ENCODE results near the gene CNOT6L.

The CNOT6L gene

DNA sequence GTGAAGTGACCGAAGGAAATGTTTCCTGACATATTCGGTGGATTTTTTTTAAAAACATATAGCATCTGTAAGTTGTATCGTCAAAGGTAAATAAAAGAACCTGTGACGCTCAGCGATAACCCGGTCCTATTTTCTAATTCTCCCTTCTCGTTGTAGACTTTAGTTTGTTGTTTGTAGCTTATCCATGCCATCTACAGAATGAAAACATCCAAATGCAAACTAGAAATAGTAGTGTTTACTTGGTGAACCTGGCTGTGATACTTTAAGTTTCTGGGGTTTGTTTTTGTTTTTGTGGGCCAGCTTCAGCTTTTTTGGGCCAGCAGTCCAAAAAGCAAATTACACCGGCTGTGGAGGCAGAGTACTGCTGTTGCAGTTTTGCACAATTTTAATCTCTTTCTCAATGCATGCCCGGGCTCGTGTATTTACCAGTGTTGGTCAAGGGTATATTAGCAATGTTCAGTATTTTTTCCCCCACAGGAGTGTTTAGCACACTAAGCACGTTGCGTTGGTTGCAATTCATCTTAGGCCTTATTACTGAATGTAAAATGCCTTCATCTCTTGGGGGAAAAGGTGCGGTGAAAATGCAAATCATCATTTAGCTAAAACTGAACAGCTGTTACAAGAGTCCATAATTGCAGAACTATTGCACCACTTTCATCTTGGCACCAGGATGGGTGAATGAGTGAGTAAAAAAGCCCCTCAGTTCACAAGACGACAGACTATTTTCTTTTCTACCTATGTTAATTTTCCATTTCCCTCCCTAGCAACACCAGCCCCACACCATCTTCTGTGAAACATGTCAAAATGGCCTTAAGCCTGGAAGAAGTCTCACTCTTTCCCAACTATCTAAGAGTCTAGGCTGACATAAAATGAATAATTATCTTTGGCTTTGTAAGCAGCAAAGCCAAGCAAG, 1.7 kb upstream of the CNOT6L start:
- no peak for DNase-seq (ENCODE audit: low read depth)

- peak; percentile 86 for DNase-seq (ENCODE audit: low read depth)
Observed at GRCh38 chr4:77819843-77820648, 878 bp upstream of the CNOT6L start.

DNA sequence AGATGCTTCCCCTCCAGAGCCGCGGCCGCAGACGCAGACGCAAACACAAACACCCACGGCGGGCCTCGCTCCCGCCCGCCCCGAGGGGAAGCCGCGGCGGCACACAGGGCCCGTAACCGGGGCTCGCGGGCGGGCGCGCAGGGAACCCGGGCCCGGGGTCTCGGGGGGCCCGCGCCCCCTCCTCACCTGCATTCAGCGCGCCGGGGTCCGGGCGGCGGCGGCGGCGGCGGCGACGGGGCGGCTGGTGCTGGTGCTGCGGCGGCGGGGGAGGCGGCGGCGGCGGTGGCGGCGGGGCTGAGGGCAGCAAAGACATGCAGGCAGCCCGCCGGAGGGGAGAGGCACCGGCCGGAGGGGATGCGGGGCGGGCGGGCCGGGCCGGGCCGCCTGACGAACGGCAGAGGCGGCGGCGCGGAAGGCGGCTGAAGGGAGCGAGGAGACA, 255 bp upstream of the CNOT6L start:
- DNase-seq (ENCODE audit: low read depth) = no peak

GRCh38 chr4:77818073-77818601, 1.0 kb downstream of the CNOT6L start:
- no peak for DNase-seq (ENCODE audit: low read depth)

DNA sequence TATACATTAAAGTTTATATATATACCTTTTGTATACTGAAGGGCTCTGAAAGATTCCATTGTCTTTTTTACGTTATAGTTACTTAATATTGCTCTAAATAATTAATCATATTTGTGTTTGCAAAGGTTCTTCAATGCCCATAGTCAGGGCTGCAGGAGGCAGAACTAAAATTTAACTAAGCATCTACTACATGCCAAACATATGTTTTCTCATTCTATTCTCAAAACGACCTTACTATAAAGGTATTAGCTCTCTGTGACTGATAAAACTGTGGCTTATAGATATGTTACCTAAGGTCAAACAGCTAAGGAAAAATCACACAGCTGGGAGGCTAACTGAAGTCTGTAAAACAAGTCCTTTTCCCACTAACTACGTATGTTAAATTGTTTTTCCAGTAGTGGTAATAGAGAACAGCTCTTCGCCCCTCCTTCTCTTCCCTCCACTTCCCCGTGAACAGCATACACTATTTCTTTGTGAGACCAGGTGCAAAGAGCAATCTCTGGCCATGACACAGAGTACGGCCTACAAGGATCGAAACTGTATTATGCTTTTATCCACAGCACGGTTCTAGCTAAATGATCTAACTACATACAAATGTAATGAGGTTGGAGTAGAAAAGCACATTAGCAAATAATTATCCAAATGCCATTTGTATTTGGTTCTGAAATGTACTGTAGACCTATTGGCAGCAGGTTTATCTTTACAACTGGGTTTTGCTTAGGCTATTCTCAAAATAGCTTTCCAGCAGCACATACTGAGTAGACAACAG, 1.7 kb downstream of the CNOT6L start:
- no peak for DNase-seq (ENCODE audit: low read depth)

- DNase-seq (ENCODE audit: low read depth) = no peak
Observed at GRCh38 chr4:77816546-77816945, 2.6 kb downstream of the CNOT6L start.

DNA sequence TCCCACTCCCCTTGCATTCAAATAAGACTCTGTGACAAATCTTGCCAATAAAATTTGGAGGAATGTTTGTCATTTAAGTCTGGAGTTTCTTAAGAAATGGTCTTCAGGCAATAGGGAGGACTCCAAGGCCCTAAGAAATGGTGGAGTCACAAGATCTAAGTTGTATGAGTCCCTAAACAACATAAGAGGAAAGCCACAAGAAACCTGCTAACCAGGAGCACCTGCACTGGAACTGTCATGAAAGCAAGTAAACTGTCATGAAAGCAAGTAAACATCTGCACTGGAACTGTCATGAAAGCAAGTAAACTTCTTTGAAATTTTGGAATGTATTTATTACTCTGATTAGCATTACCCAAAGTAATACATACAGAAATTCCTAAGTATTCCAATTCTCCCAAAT, 3.5 kb downstream of the CNOT6L start:
- DNase-seq (ENCODE audit: low read depth) = no peak

DNA sequence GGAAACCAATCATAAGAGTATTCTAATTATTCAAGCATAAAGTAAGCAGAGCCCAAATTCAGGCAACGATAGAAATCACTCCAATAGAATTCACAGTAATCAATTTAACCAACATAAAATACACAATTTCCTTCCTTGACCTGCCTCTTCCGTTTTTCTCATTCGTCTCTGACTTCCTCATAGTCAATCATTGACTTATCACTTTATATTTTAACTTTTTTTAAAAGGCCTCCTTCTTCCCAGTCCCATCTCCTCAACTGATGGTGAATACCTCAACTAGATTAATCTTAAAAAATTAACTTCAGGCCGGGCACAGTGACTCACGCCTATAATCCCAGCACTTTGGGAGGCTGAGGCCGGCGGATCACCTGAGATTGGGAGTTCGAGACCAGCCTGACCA, 13.3 kb downstream of the CNOT6L start:
- DNase-seq (ENCODE audit: low read depth) = no peak

DNA sequence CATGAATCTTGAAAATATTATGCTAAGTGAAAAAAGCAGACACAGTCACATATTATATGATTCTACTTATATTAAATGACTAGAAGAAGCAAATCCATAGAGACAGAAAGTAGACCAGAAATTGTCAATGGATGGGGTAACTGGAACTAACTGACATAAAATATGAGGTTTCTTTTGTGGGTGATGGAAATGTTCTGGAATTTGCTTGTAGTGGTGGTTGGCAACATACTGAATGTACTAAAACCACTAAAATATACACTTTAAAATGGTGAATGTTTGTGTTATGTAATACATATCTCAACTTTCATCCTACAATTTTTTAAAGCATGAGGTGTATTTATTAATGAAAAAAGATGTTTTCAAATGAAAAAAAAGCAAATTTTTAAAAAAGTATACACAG, 14.7 kb downstream of the CNOT6L start:
- DNase-seq (ENCODE audit: low read depth) = no peak

DNA sequence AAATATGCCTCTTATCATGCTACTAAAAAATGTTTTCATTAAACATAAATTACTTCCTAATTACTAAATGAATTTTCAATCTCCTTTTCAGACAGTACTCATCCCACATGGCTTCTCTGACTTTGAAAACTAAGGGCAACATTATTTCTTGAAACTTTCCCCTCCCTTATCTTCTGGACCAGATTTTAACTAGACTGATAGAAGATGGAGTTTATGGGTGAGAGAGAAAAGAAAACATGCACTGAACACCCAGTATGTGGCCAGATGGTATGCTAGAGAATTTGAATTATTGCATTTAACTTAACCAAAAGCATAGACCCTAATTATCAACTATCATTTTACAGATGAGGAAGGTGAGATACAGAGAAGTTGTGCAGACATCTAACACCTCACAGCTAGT, 16.8 kb downstream of the CNOT6L start:
- no peak for DNase-seq (ENCODE audit: low read depth)

DNA sequence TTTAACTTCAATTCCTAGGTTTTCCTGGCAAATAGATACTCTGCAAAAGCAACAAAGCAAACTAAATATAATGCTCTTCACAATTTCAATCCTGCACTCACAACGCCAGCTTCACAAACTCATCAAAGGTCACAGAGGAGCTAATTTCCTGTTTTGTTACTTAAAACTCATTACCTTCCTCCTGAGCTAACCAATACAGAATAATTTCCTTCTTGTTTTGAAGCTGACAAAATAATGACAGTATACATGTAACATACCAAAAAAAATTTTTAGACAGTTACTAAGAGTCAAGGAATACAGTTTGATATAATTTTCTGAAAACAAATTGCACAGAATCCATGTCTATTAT, 17.9 kb downstream of the CNOT6L start:
- DNase-seq (ENCODE audit: low read depth) = no peak

GRCh38 chr4:77800483-77801259, 18.5 kb downstream of the CNOT6L start:
- no peak for DNase-seq (ENCODE audit: low read depth)

DNA sequence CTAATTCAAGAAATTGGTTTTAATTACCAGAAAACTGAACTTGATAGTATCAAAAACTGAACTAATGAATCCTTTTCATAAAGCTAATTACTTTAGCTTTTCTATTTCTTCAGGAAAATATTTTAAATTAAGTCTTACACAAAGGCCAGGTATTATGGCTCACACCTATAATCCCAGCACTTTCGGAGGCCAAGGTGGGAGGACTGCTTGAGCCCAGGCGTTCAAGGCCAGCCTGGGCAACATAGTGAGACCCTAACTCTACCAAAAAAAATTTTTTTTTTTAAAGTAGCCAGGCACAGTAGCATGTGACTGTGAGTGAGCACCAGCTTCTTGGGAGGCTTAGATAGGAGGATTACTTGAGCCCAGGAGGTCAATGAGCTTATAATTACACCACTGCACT, 19.1 kb downstream of the CNOT6L start:
- DNase-seq (ENCODE audit: low read depth) = no peak

DNA sequence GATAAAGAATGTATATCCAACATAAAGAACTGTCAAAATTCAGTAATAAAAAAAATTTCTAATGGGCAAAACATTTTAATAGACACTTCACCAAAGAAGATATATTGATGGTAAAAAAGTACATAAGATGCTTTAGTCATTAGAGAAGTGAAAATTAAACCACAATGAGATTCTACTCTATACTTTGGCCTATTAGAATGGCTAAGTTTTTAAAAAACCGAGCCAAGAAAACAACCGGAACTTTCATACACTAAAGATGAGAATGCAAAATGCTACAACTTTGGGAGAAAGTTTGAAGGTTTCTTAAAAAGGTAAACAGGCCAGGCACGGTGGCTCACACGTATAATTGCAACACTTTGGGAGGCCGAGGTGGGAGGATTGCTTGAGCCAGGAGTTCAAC, 20.8 kb downstream of the CNOT6L start:
- no peak for DNase-seq (ENCODE audit: low read depth)

DNA sequence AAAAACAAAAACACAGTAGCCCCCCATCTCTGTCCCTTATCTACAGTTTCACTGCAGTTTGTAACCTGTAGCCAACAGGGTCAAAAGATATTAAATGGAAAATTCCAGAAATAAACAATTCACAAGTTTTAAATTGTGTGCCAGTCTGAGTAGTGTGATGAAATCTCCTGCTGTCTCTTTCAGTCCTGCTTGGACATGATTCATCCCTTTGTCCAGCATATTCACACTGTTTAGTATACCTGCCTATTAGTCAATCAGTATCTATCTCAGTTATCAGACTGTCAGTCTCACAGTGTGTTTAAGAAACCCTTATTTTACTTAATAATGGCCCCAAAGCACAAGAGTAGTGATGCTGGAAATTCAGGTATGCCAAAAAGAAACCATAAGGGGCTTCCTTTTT, 21.9 kb downstream of the CNOT6L start:
- no peak for DNase-seq (ENCODE audit: low read depth)

DNA sequence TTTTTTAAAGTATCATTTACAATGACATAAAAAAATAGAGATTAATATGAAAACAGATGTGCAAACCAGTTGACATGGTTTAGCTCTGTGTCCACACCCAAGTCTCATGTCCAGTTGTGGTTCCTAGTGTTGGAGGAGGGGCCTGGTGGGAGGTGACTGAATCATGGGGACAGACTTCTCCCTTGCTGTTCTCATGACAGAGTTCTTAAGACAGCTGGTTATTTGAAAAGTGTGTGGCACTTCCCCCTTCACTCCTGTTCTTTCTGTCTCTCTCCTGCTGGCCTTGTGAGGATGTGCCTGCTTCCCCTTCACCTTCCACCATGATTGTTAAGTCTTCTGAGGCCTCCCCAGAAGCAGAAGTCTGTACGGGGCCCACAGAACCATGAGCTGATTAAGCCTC, 23.8 kb downstream of the CNOT6L start:
- DNase-seq (ENCODE audit: low read depth) = no peak

DNA sequence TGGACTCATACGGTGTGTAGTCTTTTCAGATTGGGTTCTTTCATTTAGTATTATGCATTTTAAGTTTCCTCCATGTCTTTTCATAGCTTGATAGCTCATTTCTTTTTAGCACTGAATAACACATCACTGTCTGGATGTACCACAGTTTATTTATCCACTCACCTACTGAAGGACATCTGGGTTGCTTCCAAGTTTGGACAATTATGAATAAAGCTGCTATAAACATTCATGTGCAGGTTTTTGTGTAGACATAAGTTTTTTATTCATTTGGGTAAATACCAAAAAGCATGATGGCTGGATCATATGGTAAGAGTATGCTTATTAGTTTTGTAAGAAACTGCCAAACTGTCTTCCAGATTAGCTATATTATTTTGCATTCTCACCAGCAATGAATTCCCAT, 29.0 kb downstream of the CNOT6L start:
- no peak for DNase-seq (ENCODE audit: low read depth)

DNA sequence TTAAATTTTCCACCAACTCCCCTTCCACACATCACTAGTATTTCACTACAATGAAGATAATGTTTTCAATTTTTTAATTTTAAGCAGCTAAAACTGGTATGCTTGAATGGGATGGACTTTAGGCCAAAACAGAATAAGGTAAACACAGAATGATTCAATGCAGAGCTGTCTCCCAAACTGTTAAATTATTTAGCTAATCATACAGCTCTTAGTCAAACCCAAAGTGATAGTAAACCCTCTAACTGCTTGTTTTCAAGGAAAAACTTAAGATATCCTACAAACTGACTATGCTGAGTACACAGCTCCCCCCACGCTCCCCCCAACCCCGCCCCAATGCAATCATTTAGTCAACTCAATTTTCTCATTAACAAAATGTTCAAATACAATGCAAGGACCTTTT, 30.2 kb downstream of the CNOT6L start:
- no peak for DNase-seq (ENCODE audit: low read depth)

DNA sequence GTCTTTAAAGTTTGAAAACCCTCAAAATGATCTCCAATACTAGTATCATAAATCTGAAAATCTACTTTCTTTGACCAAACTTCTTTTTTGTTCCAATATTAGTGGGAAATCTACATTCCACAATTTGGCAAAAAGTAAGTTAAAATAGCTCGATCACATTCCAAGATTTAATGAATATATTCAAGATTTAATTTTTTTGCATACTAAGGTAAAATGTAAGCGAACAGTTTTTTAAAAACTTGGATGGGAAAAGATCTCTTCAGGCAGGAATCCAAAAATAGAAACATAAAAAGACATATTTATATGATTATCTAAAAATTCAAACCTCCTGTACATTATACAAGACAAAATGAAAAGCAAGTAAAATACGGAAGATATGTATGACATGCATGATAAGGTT, 31.2 kb downstream of the CNOT6L start:
- DNase-seq (ENCODE audit: low read depth) = no peak

- DNase-seq (ENCODE audit: low read depth) = no peak
Observed at GRCh38 chr4:77785669-77786068, 33.5 kb downstream of the CNOT6L start.

- no peak for DNase-seq (ENCODE audit: low read depth)
Observed at GRCh38 chr4:77783895-77784294, 35.3 kb downstream of the CNOT6L start.

Measured in stimulated activated CD8-positive, alpha-beta memory T cell treated with anti-CD3 and anti-CD28 coated beads, Interleukin-7, amount 100 ng/mL, for 24 hours (primary cell).